ENCODE measurements around the gene MTRR. TPM values are rescaled to one million over a fixed set of nuclear protein-coding genes. Genes with fewer than 3 reads are reported as not detected.

The MTRR gene
- total and polyA plus RNA-seq, 2 of the 8 experiments (the other 6 are each of a cell fraction or from before 2014, with no cell fraction given): 36.4 to 53.8 TPM

GRCh38 chr5:7925961-7926695 is 57.2 kb downstream of the MTRR start:
- Histone ChIP-seq H3K56ac (replicated peaks; ENCODE audit: insufficient read length, low read depth, low read length) (no peak overlapping the region), H3K79me1 (ENCODE audit: low read depth, low read length) (no peaks in the 10 kb centered on the region), H2AK5ac (ENCODE audit: low read depth, low read length) (no peak overlapping the region), H3K23me2 (ENCODE audit: low read depth, low read length) (no peaks in the 10 kb centered on the region), H3K27me3 (replicated peaks in 1 of 4; ENCODE audit: control insufficient read depth in 3 of 4, extremely low read depth in 1 of 4, insufficient read depth in 3 of 4, low read length in 3 of 4) (peaks cover 0 to 2% (median 0%) of the 10 kb centered on the region in 4 experiments; a peak in 1 of 7 replicates), H3K36me3 (ENCODE audit: control insufficient read depth in 2 of 4, insufficient read depth in 4 of 4, low read length in 3 of 4) (no peaks in the 10 kb centered on the region), H4K20me1 (replicated peaks in 1 of 2; ENCODE audit: control insufficient read depth in 1 of 2, insufficient read depth in 2 of 2, low read length in 2 of 2) (no peaks in the 10 kb centered on the region), H3K79me2 (ENCODE audit: control insufficient read depth in 1 of 2, insufficient read depth in 2 of 2, low read length in 2 of 2) (no peaks in the 10 kb centered on the region), H3K14ac (ENCODE audit: insufficient read length) (no peak overlapping the region), H2BK5ac (ENCODE audit: low read depth, low read length) (no peak overlapping the region), H3K4me2 (ENCODE audit: insufficient read depth in 1 of 2, low read depth in 2 of 2, low read length in 2 of 2) (no peak overlapping the region), H2BK20ac (ENCODE audit: low read length) (no peak overlapping the region), H3K18ac (ENCODE audit: extremely low read depth, low read length) (no peak overlapping the region), H4K8ac (ENCODE audit: extremely low read depth, insufficient read depth, low read length) (peak overlapping the region; percentile 87; the same call in 1 of the 2 replicates), H2BK15ac (ENCODE audit: low read length) (no peak overlapping the region), H4K5ac (ENCODE audit: insufficient read length, low read depth, low read length) (no peak overlapping the region), H2BK120ac (replicated peaks; ENCODE audit: low read depth, low read length) (no peak overlapping the region), H3K23ac (ENCODE audit: insufficient read length) (no peak overlapping the region), H3K4me3 (ENCODE audit: extremely low read depth in 1 of 4, insufficient read depth in 2 of 4, low read depth in 3 of 4, low read length in 4 of 4) (no peak overlapping the region), H3K9me3 (ENCODE audit: insufficient read depth in 2 of 2, low read depth in 1 of 2, low read length in 1 of 2) (no peaks in the 10 kb centered on the region), H4K91ac (replicated peaks; ENCODE audit: insufficient read length, low read length) (no peak overlapping the region), H3K9ac (replicated peaks in 1 of 4; ENCODE audit: extremely low read depth in 1 of 4, low read depth in 3 of 4, low read length in 3 of 4) (no peak overlapping the region), H3K4ac (replicated peaks; ENCODE audit: insufficient read length, low read depth, low read length) (no peak overlapping the region), H2AFZ (ENCODE audit: low read length) (no peak overlapping the region), H2BK12ac (ENCODE audit: low read depth, low read length) (no peak overlapping the region), H3K4me1 (replicated peaks in 1 of 4; ENCODE audit: control insufficient read depth in 3 of 4, insufficient read depth in 4 of 4, low read length in 3 of 4) (no peaks in the 10 kb centered on the region), H3K27ac (ENCODE audit: low read depth, low read length) (no peak overlapping the region)
- DNase-seq (ENCODE audit: low read depth in 1 of 2, low spot score in 2 of 2) (no peak), FAIRE-seq (no peak)
- 89% methylated on average over 7 of the region's 7 CpGs; no CpG with 5 or more reads in 1 of the 2 experiments for WGBS, 2 experiments (ENCODE audit: extremely low coverage in 1 of 2, insufficient coverage in 1 of 2, insufficient read length in 1 of 2, insufficient replicate concordance in 2 of 2, low coverage in 1 of 2, low lambda C conversion rate in 2 of 2, missing lambda C conversion rate in 1 of 2)
- CTCF ChIA-PET (ENCODE audit: partially characterized antibody): interaction anchor here (0.6 to 3.9 kb wide), 9 partner anchors 10 to 1281 kb away, joined by 3 to 27 read pairs (median 9); no protein-coding TSS in a partner anchor
- POLR2A ChIA-PET (ENCODE audit: partially characterized antibody): no interaction called here
- TF ChIP-seq PHF8 (conservative IDR thresholded peaks at IDR 0.05; ENCODE audit: low read depth, low read length) (no peak), CHD1 (IDR thresholded peaks at IDR 0.05; ENCODE audit: low read depth, low read length) (no peak), FOSL1 (IDR thresholded peaks at IDR 0.05; ENCODE audit: insufficient read depth, low read depth, low read length) (no peak), E2F6 (IDR thresholded peaks at IDR 0.05) (no peak), POLR2A (IDR thresholded peaks at IDR 0.05; ENCODE audit: control extremely low read depth in 1 of 2, low read depth in 2 of 2, low read length in 2 of 2) (no peak), JUN (IDR thresholded peaks at IDR 0.05; ENCODE audit: low read depth, low read length) (no peak), CBX8 (IDR thresholded peaks at IDR 0.05; ENCODE audit: borderline replicate concordance, low read depth, low read length) (no peak), CTCF (IDR thresholded peaks at IDR 0.05; ENCODE audit: control extremely low read depth in 1 of 3, insufficient read depth in 1 of 3, low read depth in 1 of 3, low read length in 3 of 3) (no peak), TCF12 (IDR thresholded peaks at IDR 0.05; ENCODE audit: low read depth, low read length) (no peak), JUND (IDR thresholded peaks at IDR 0.05; ENCODE audit: low read length) (no peak)

All from H1 (cell line).